Activated CD8-positive, alpha-beta T cell treated with anti-CD3 and anti-CD28 coated beads for 36 hours (primary cell): ENCODE results near the gene KCNAB1. TPM values are rescaled to one million over a fixed set of nuclear protein-coding genes. Genes with fewer than 3 reads are reported as not detected.

ENCODE experiments used
- ATAC-seq: fragments of 200-7000 bp; cut with Tn5 transposase; one replicate; pipeline ENCODE4 v1.10.0; 2021; ENCODE audit warnings: mild to moderate bottlenecking, moderate library complexity
- CTCF ChIA-PET: fragments of 350-600 bp; sonication (Branson Sonifier 250); formaldehyde crosslinking; loops from one replicate; lab custom pipeline; 2021; ENCODE audit warnings: antibody characterized with exemption; lab: Charles Lee
- POLR2A ChIA-PET: fragments of 350-600 bp; sonication (Branson Sonifier 250); formaldehyde crosslinking; loops from one replicate; lab custom pipeline; 2021; ENCODE audit warnings: antibody characterized with exemption; lab: Charles Lee
- DNase-seq: peaks from one replicate; pipeline ENCODE4 v3.0.0-alpha.2; 2020
- H3K27ac Mint-ChIP-seq: one replicate; pipeline ENCODE4 v1.8.0; 2021; ENCODE audit warnings: mild to moderate bottlenecking, mixed read lengths
- H3K27me3 Mint-ChIP-seq: one replicate; pipeline ENCODE4 v1.8.0; 2021; ENCODE audit warnings: mixed read lengths
- H3K36me3 Mint-ChIP-seq: one replicate; pipeline ENCODE4 v1.8.0; 2021; ENCODE audit warnings: low read depth, mixed read lengths
- H3K4me1 Mint-ChIP-seq: one replicate; pipeline ENCODE4 v1.8.0; 2021; ENCODE audit warnings: low read depth, mixed read lengths
- H3K4me3 Mint-ChIP-seq: one replicate; pipeline ENCODE4 v1.8.0; 2021; ENCODE audit warnings: mild to moderate bottlenecking, moderate library complexity, mixed read lengths
- H3K9me3 Mint-ChIP-seq: one replicate; pipeline ENCODE4 v1.8.0; 2021; ENCODE audit warnings: mixed read lengths
- CTCF ChIP-seq: fragments of 200-600 bp; IDR thresholded peaks from one replicate; pipeline ENCODE4 v1.8.0; 2022; ENCODE audit warnings: antibody characterized with exemption, mild to moderate bottlenecking
- intact Hi-C: fragments of 100-400 bp; cut with micrococcal nuclease; formaldehyde crosslinking; loops from one replicate; pipeline ENCODE4 v1.10.0; 2022
- total RNA-seq, 2 experiments: library from RNA; stranded (reverse); gene quantifications; one replicate each; pipeline ENCODE4 v1.2.3, GENCODE V29; 2021

KCNAB1 gene
- total RNA-seq, 2 experiments from 2014 or later, result not detected

DNA sequence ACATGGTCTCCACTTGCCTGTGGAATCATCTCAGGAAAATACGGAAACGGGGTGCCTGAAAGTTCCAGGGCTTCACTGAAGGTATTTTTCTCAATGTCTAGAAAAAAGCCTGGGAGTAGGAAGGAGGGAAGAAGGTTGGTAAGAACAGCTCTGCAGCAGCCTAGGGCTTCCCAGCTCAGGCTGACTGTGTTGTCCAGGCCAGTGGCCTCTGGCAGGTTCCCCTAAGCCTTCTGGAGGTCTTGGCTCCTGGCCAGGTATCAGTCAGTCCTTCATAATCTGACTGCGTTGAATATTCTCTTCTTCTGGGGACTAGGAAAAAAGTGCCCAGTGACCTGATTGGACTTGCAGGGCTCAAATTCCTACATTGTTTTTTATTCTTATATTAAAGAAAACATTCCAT is 395.9 kb downstream of the KCNAB1 start:
- CTCF ChIA-PET, result interaction anchor here (0.8 to 1.8 kb wide), 2 partner anchors 42 to 360 kb away, joined by 3 to 4 read pairs; no protein-coding TSS in a partner anchor
- H3K4me1 Mint-ChIP-seq, result peaks cover 6% of the 10 kb centered on the region
- ATAC-seq (no peak), DNase-seq (no peak)
- TF ChIP-seq CTCF, result no peak
- H3K27ac Mint-ChIP-seq, result no peak overlapping the region
- peaks cover 8% of the 10 kb centered on the region for H3K27me3 Mint-ChIP-seq
- no peaks in the 10 kb centered on the region for H3K9me3 Mint-ChIP-seq
- H3K36me3 Mint-ChIP-seq, result no peaks in the 10 kb centered on the region
- POLR2A ChIA-PET, result no interaction called here
- no peak overlapping the region for H3K4me3 Mint-ChIP-seq
- intact Hi-C loops, result no loop called here

DNA sequence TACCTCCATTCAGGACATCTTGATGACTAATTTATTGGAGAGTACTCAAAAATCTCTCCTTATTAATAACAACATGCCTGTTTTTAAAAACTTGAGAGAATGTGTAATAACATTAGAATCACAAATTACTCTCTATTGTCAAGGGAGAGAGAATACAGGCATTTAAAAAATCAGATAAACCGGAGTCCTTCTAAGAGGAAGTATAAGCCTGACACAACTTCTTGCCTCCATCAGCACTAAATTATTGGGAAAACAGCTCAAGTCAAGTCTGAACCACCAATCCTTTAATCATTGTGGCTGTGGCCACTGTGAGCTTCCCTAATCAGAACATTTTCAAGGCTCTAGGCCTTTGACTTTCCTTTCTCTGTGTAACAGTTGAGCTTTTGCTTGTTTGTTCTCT is 396.6 kb downstream of the KCNAB1 start:
- H3K9me3 Mint-ChIP-seq, result no peaks in the 10 kb centered on the region
- no peaks in the 10 kb centered on the region for H3K36me3 Mint-ChIP-seq
- DNase-seq, result no peak
- H3K27ac Mint-ChIP-seq, result no peak overlapping the region
- ChIA-PET CTCF (interaction anchor here (0.7 to 2.0 kb wide), 9 partner anchors 7 to 621 kb away, joined by 3 to 5 read pairs (median 4); partner anchors contain the start of gene SSR3), POLR2A (no interaction called here)
- peaks cover 10% of the 10 kb centered on the region for H3K27me3 Mint-ChIP-seq
- no peak for ATAC-seq
- no peak for TF ChIP-seq CTCF
- H3K4me1 Mint-ChIP-seq, result peaks cover 6% of the 10 kb centered on the region
- H3K4me3 Mint-ChIP-seq, result no peak overlapping the region
- intact Hi-C loops, result no loop called here

DNA sequence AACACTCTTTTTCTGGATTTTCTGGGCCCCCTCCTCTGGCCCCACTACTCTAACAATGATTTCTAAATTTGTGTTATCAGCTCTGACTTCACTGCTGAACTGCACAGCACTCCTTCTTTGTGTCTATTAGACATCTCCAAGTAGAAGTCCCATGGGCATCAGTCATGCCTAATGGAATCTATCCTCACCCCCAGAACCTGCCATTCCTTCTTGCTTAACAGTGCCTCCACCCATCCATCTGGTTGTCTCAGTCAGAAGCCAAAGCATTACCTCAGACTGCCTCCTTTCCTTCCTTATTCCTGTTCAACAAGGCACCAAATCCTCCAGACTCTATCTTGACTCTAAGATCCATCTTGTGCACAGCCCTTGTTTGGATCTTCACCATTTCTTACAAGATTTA is 398.3 kb downstream of the KCNAB1 start:
- Mint-ChIP-seq H3K27ac (no peak overlapping the region), H3K4me1 (peaks cover 10% of the 10 kb centered on the region), H3K27me3 (peaks cover 15% of the 10 kb centered on the region), H3K4me3 (no peak overlapping the region), H3K36me3 (peaks cover under 1% of the 10 kb centered on the region), H3K9me3 (no peaks in the 10 kb centered on the region)
- intact Hi-C loops, result no loop called here
- TF ChIP-seq CTCF, result no peak
- ChIA-PET CTCF (interaction anchor here (1.0 to 2.3 kb wide), 4 partner anchors 9 to 619 kb away, joined by 4 to 17 read pairs (median 4); partner anchors contain the start of gene SSR3), POLR2A (no interaction called here)
- DNase-seq, result no peak
- ATAC-seq, result no peak

DNA sequence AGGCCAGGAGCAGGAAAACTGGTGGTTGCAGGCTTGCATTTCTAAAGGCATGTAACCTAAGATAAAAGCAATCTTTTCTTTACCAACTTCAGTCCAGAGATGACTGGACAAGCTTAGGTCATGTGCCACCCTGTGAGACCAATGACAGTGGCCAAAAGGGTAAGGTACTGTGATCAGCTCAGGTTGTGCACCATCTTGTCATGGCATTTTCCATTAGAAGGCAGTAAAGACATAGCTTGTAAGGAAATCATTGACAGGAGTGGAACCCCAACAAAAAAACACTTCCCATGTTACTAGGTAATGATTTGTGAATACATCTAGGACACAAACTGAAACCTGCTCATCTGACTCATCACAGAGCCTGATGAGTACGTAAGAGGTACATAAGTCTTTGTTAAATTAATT is 399.4 kb downstream of the KCNAB1 start:
- Mint-ChIP-seq H3K27ac (no peak overlapping the region), H3K36me3 (peaks cover 6% of the 10 kb centered on the region), H3K4me1 (peaks cover 19% of the 10 kb centered on the region), H3K9me3 (no peaks in the 10 kb centered on the region), H3K4me3 (no peak overlapping the region), H3K27me3 (peaks cover 19% of the 10 kb centered on the region)
- peak; percentile 25 for DNase-seq
- ChIA-PET POLR2A (no interaction called here), CTCF (interaction anchor here (1.0 to 2.3 kb wide), 4 partner anchors 10 to 368 kb away, joined by 4 to 17 read pairs (median 4); no protein-coding TSS in a partner anchor)
- TF ChIP-seq CTCF, result no peak
- intact Hi-C loops, result loop anchor here (5.0 kb wide), 1 partner anchor 37 kb away; no protein-coding TSS in a partner anchor
- ATAC-seq, result peak; percentile 70

- Mint-ChIP-seq H3K4me1 (peaks cover 22% of the 10 kb centered on the region), H3K4me3 (no peak overlapping the region), H3K36me3 (peaks cover 6% of the 10 kb centered on the region), H3K27me3 (peaks cover 19% of the 10 kb centered on the region), H3K27ac (no peak overlapping the region), H3K9me3 (no peaks in the 10 kb centered on the region)
- intact Hi-C loops, result loop anchor here (5.0 kb wide), 1 partner anchor 40 kb away; no protein-coding TSS in a partner anchor
- DNase-seq, result no peak
- no peak for TF ChIP-seq CTCF
- ChIA-PET POLR2A (no interaction called here), CTCF (no interaction called here)
- no peak for ATAC-seq
Measured at GRCh38 chr3:156522673-156523072, 402.3 kb downstream of the KCNAB1 start.
